ENCODE results near the gene ALS2CL.

- TF ChIP-seq YY1 (IDR thresholded peaks at IDR 0.05; ENCODE audit: insufficient read depth, insufficient read length) (no peak), SUZ12 (IDR thresholded peaks at IDR 0.05; ENCODE audit: extremely low read depth, insufficient read depth, insufficient read length) (no peak), ZNF274 (IDR thresholded peaks at IDR 0.05; ENCODE audit: low read depth, low read length) (no peak)
Measured at GRCh38 chr3:46639221-46639620, 54.3 kb downstream of the ALS2CL start.
